GM19467 (cell line): ENCODE results near the gene ARHGAP15.

ENCODE experiments used
- ATAC-seq: cut with Tn5 transposase; IDR thresholded peaks from one replicate; pipeline ENCODE4 v1.9.1; 2021; ENCODE audit warnings: mild to moderate bottlenecking, moderate library complexity; ENCODE audit not compliant: unreplicated experiment

Gene ARHGAP15

GRCh38 chr2:143436951-143437350 lies 307.7 kb downstream of the ARHGAP15 start:
- ATAC-seq, result no peak

- ATAC-seq, result no peak
These were observed 311.3 kb downstream of the ARHGAP15 start for GRCh38 chr2:143440411-143441012.

DNA sequence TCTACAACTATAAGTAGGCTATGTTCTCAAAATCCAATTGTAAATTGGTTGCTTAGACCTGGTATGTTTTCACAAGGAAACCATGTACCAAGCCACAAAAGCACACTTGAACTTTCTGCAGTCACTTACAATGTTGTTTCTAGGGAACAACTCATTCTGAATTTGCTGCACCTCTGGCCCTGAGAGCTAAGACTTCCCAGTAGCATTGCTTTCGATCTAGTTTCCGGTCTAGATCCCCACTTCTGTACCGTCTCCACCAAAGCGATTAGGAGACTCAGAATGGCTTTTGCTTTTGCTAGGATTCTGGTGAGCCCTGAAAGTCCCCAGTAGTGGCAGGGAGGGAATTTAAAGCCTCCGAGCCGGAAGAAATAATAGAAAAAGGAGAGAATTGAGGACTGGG lies 313.0 kb downstream of the ARHGAP15 start:
- ATAC-seq, result no peak

GRCh38 chr2:143451642-143452281 lies 322.5 kb downstream of the ARHGAP15 start:
- ATAC-seq, result peak; percentile 79

GRCh38 chr2:143452817-143453451 lies 323.7 kb downstream of the ARHGAP15 start:
- peak; percentile 70 for ATAC-seq

DNA sequence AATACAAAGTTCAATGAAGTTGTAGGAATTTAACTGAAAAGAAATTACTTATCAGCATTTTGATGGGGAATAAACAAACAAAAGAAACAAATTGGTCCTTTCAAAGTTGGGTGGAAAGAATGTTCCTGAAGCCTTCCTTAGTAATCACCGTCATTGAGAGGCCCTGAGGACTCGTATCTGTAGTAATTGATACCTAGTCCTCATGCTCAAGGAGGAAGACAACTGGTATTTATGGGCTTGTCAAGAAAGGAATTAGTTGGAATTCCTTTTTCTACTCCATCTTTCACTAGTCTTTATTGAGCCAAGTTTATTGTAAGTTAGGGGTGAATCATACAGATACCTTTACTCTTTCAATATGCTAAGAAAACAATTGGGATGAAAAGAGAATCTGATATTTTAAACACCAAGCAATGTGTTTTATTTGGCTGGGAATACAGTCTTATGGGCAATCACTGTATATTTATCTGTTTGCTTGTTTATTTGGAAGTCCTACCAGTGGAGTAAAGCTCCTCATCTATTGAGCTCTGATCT lies 324.8 kb downstream of the ARHGAP15 start:
- ATAC-seq, result no peak

GRCh38 chr2:143455317-143455716 lies 326.1 kb downstream of the ARHGAP15 start:
- ATAC-seq, result no peak

DNA sequence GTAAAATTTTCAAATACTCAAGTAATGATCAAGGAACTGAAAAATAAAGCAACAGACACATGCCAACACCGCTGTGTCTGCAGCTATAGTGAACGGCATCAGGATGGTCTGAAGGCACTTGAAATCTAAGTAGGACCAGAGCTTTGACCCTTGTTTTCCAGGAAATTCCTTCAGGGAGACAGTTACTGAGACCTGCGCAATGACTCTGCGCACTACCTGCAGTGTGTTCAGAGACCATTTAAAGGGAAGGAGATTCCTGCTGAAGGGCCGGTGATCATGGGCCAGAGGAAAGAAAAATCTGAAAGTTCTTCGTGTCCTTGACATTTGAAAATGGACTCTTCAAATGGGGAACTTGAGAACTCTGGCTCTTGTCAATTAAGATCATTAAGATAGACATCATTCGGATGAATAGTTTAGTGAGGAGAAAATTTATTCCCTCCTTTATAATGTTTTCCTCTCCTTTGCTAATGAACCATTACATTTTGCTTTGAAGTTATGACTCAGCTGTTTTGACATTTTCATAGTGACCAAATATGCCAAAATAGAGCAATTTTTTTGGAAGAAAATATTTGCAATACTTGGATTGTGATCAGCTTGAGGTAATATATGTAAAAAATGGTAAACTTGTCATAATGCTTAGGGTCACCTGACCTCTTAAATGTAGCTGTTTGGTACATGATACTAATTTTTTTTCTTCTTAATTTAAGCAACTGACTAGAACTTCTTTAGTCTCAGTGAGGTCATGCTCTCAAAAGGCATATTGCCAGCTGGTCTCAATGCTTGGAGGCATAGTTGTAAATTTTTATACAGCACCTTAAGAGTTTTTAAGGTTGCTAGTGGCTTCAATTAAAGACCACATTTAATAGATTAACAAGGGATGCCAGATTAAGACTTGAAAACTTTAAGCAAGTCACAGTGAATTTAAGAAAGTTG lies 329.3 kb downstream of the ARHGAP15 start:
- ATAC-seq, result no peak

- no peak for ATAC-seq
These were observed 331.2 kb downstream of the ARHGAP15 start for GRCh38 chr2:143460382-143460781.

- peak; percentile 69 for ATAC-seq
These were observed 334.5 kb downstream of the ARHGAP15 start for GRCh38 chr2:143463719-143464118.

DNA sequence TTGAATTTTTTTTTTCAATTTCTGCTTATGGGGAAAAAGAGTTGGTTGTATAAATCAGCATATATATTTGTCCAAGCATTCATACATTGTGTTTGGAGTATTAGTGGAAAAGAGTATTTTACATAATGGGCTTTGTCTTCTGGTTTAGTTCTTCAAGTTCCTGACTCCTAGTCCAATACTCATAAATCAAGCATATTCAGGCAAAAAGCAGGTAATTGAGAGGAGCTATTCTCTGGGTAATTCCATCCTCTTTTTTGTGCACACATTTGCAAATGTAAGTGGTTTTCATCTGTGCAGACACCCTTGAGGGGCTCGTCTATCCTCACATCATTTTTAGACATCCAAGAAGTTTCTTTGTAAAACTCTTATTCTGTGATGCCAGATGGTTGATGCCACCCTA lies 337.2 kb downstream of the ARHGAP15 start:
- no peak for ATAC-seq

DNA sequence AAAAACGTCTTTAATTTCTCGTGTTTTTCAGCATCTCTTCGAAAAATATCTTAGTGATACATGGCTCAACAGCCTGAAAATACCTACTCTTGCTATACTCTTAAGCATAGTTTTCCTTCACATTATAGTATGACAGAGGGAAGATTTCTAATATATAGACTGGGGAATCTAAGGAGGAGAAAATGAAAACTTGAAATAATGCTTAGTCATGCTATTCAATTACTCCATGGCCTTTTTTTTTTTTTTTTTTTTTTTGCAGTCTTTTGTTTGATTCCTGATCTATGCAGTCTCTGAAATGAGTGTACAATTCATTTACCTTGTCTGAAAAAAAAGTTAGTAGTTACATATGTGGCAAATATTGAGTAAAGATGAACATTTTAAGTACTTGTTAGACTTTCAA lies 337.8 kb downstream of the ARHGAP15 start:
- ATAC-seq, result no peak

DNA sequence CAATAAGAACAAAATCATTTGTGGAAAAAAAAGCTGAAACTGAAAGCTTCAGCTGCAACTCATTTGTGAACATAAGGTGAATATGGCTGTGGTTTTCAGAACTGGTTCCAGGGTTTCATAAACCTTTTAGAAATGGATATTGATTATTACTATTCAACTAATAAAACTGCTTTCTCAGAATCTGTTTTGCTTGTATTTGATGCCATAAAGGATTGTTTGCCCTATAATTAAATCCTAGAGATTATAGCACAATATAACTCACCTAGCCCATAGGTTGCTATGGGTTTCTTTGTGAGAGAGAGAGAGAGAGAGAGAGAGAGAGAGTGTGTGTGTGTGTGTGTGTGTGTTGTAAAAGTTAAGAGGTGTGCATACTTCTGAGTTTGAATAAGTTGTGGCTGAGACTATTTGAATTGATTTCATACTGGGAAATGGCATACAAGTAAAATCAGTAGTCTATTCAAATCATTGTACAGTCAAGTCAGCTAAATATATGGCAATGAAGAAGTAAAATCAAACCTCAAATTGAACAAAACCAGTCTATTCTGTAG lies 339.2 kb downstream of the ARHGAP15 start:
- ATAC-seq, result peak; percentile 59

DNA sequence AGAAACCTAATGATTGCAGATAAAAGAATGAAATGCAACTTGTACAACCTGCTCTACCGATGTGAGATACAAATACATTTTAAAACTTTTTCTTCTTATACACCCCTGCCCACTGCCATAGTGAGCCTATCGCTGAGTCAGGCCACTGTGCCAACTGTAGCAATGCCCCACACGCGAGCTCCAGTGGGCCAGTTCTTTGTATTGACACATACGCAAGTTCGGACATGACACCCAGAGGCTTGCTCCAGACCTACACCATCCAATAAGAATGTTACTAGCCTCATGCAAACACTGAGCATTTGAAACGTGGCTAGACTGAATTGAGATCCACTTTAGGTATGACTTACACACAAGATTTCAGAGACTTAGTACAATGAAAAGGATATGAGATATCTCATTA lies 340.1 kb downstream of the ARHGAP15 start:
- ATAC-seq, result no peak

DNA sequence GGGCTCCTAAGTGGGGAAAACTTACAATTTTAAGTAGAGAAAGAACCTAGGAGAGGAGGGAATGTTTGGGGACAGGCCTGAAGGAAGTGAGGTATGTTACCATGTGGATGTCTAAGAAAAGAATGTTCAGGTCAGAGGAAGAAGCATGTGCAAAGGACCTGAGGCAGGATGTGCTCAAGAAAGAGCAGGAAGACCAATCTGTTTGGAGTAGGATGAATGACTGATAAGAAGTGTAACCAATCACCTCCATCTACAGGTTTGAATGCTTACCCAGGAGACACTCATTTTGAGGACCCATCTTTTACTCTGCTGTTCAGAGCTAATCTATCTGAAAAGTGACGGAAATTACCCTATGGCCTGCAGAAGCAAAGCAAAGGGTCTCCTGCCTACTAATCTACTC lies 342.3 kb downstream of the ARHGAP15 start:
- ATAC-seq, result no peak

DNA sequence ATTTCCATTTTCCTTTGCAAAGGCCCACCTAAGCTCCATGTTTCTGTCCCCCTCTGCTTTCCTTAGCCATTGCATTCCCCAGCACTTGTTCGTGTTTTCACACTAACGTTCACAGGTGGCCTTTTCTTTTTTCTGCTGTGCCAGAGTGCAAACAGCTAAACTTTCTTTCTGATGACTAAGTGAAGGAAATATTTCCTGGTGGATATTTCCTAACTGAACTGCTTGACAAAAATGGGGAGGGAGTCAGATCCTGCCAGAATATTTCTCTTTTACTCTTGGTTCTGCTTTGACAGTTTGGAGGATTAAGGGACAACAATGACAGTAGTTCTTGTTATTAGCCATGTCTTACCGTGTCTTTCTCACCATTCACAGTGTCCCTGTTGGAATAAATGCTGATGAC lies 344.0 kb downstream of the ARHGAP15 start:
- ATAC-seq, result no peak

- ATAC-seq, result no peak
These were observed 344.6 kb downstream of the ARHGAP15 start for GRCh38 chr2:143473820-143474219.

GRCh38 chr2:143474586-143474985 lies 345.4 kb downstream of the ARHGAP15 start:
- no peak for ATAC-seq

GRCh38 chr2:143475041-143475776 lies 346.0 kb downstream of the ARHGAP15 start:
- no peak for ATAC-seq
